HG03439 (cell line): ENCODE data around the gene ACTR3C.

Experiments
- ATAC-seq: cut with Tn5 transposase; IDR thresholded peaks from one replicate; pipeline ENCODE4 v1.9.1; 2021; ENCODE audit warnings: mild to moderate bottlenecking, moderate library complexity; ENCODE audit not compliant: unreplicated experiment

The ACTR3C gene

GRCh38 chr7:150359622-150360362 is 36.4 kb upstream of the ACTR3C start:
- ATAC-seq, result no peak

DNA sequence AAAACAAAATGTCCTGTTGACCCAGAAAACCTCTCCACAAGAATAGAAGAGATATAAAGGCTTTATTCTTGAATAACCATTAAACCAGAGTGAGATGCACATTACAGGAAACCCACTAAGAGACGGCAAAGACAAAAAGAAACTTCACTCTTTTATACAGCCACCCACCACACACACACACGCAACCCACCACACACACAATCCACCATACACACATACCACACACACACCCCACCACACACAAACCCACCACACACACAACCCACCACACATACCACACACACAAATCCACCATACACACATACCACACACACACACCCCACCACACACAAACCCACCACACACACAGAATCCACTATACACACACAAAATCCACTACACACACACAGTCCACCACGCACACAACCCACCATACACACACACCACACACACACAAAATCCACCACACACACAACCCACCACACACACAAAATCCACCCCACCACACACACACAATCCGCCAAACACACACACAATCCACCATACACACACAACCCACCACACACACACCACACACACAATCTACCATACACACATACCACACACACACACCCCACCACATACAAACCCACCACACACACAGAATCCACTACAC is 35.8 kb upstream of the ACTR3C start:
- no peak for ATAC-seq

DNA sequence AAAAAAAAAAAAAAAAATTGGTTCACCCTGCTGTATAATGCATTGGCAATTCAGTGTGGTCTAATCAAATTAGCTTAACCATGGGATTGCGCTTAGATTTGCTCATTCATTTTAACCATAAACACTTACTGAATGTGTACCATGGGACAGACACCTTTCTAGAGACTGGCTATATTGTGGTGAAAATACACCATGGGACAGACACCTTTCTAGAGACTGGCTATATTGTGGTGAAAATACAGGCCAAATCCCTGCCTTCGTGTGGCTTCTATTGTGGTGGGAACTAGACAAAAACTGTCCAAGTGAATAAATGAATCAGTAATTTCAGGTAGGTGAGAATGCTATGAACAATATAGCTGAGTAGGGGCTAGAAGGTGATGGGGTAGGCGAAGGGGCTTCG is 35.1 kb upstream of the ACTR3C start:
- no peak for ATAC-seq

DNA sequence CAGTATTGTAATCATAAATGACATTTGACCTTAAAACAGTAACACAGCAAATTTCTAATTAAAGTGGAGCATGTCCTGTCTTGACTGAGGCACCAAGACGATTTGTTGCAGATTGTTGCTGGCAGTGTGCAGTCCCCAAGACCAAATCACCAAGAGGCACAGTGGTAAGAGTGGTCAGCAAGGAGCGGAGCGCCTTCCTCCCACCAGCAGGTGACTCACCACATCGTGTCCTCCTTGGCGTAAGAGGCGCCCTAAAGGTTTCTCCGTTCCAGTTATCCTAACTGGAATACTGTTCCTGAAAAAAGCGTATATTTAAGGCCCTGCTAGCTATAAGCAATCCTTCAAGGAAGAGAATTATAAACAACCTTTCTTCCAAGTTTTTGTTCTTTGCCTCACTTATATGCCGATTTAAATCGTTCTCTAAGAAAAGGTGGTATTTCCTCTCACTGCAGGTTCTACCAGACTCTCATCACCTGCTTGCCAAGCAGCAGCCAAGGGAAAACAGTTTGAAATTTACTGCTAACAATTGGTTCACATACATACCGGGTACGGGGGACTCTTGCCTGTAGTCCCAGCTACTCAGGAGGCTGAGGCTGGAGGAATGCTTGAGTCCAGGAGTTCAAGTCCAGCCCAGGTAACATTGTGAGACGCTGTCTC is 34.6 kb upstream of the ACTR3C start:
- no peak for ATAC-seq

- no peak for ATAC-seq
Observed at GRCh38 chr7:150357270-150357669, 33.9 kb upstream of the ACTR3C start.

DNA sequence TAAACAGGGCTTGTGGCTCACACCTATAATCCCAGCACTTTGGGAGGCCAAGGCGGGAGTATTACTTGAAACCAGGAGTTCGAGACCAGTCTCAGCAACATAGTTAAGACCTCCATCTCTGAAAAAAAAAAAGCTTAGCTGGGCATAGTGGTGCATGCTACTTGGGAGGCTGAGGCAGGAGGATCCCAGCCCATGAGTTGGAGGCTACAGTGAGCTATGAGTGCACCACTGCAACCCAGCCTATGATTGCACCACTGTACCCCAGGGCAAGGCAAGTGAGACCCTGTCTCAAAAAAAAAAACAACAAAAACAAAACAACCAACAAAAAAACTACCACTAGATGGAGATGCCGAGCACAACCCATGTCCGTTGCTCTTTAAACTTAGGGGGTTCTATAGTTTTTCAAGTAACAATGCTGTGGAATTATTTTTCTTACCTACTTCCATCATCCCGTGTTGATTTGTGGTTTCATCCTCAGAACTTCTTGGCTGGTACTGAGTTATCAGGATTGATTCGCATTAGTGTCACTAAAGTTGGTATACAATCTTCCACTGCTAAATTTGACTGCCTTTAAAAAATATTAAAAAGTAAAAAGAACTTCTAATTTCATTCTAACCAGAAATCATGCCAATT is 33.0 kb upstream of the ACTR3C start:
- ATAC-seq, result no peak

DNA sequence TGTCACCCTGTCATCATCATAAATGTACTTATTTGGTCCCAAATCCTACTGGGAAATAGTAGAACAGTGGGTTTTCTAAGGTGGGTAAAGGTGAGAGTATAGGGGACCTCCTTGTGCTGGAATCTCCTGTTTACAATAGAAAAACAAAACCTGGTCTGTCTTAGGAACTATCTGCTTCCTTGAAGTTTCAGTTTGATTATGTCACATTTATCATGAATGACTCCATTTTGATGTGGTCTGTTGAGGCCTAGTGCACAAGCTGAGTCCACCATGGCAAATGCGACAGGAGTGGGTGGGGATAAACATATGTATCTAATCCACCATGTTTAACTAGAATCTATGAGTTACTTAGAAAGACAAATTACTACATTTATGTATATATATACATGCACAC is 32.3 kb upstream of the ACTR3C start:
- ATAC-seq, result no peak

- ATAC-seq, result no peak
Observed at GRCh38 chr7:150351587-150352194, 28.3 kb upstream of the ACTR3C start.

DNA sequence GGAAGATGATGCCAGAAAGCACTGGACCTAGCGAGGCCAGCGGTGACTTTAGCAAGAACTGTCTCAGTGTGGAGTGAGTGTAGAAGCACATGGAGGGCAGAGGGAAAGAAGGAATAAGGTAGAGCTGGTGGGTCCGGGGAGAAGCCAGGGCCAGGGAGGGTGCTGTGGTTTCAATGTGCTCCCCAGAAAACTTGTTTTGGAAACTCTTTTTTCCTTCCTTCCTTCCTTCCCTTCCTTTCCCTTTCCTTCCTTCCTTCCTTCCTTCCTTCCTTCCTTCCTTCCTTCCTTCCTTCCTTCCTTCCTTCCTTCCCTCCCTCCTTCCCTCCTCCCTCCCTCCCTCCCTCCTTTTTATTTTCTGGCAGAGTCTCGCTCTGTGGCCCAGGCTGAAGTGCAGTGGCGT is 23.6 kb upstream of the ACTR3C start:
- ATAC-seq, result no peak

DNA sequence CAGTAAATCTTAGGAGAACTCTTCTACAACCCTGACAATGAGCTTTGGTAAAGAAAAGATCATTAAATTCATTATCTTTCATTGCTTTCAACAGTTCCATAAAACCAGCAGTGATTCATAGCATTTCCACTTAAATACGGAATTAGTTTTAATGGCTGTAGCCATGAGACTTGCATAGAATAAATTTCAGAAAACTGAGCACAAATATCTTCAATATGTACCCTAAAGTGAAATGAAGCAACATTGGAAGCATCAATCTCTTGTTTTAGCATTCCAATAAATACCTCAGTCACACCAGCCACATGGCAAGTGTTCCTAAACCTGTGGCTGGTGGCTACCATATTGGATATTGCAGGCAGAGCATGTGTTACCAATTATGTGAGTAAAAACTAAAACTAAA is 21.7 kb upstream of the ACTR3C start:
- ATAC-seq, result no peak

GRCh38 chr7:150344299-150344698 is 21.0 kb upstream of the ACTR3C start:
- ATAC-seq, result no peak

- no peak for ATAC-seq
Observed at GRCh38 chr7:150343225-150343624, 19.9 kb upstream of the ACTR3C start.

GRCh38 chr7:150342121-150342408 is 18.7 kb upstream of the ACTR3C start:
- ATAC-seq, result no peak

DNA sequence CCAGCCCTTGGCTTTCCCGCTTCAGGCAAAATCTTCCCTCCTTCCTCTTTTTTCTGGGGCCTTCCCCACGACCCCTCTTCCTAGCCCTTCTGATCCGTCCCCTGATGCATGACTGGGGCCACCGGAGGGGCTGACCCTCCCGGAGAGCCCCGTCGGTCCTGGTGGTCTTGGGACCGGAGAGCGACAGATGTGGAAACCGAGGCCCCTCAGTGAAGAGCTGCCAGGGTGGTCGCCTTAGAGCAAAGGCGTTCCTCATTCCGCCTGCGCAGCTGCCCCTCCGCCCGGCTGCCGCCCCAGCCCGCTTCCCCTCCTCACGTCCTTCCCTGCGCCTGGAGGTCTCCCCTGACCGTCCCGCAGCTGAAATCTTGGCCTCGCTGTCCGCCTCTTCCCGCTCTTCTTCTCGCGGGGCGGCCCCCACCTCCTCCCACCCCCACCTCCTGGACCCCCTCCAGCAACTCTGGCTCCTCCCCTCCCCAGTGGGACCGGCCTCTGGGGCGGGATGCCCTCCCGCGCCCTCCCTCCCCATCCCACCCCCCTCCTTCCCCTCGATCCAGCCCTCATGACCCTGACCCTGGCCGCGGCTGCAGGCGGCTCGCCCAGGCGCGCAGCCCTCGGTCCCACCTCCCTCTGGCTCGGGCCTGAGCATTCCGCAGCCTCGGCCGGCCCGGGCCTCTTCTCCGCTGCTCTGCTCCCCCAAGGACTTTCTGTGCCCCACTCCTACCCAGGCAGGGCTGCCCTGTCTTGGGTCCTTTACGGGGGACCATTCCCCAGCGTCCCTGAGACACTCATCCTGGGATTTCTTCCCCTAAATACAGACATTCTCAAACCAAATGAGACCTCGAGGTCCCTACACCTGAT is 18.1 kb upstream of the ACTR3C start, which contains the start of gene RARRES2:
TSS of gene RARRES2 (minus strand) at position 367 of the 858 bp plus-strand sequence. CDS start 1,020 bp downstream, outside the sequence.
- ATAC-seq, result no peak

GRCh38 chr7:150340875-150341262 is 17.5 kb upstream of the ACTR3C start:
- no peak for ATAC-seq

DNA sequence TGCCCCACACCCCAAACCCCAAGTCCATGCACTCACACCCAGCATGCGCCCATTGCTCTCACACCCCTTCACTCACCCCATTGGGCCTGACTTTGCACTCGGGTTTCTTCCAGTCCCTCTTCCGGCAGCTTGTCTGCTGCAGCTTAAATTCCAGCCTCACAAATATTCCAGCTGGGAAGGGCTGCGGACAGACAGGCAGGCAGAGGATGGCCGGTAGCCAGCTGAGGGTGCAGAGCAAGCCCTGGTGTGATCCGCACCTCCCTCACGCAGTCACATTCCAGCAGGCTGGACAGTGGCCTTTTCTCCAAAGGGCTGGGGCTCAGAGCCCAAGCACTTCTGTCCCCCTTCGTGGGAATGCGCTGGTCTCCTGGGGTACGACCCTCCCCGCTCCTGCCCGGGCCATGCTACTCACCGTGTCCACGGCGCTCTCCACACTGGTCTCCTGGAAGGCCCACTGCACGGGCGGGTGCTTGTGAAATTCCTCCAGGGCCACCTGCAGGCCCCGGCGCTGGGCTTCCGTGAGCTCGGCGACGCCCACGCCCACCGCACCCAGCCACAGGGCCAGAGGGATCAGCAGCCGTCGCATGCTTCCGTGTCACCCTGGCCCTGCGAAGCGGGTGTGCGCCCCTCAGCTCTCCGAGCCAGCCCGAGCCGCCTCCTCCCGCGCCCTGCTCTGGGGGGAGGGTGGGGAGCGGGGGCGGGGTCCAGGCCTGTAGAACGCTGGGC is 16.8 kb upstream of the ACTR3C start:
- ATAC-seq, result no peak

GRCh38 chr7:150339409-150339809 is 16.1 kb upstream of the ACTR3C start:
- no peak for ATAC-seq

DNA sequence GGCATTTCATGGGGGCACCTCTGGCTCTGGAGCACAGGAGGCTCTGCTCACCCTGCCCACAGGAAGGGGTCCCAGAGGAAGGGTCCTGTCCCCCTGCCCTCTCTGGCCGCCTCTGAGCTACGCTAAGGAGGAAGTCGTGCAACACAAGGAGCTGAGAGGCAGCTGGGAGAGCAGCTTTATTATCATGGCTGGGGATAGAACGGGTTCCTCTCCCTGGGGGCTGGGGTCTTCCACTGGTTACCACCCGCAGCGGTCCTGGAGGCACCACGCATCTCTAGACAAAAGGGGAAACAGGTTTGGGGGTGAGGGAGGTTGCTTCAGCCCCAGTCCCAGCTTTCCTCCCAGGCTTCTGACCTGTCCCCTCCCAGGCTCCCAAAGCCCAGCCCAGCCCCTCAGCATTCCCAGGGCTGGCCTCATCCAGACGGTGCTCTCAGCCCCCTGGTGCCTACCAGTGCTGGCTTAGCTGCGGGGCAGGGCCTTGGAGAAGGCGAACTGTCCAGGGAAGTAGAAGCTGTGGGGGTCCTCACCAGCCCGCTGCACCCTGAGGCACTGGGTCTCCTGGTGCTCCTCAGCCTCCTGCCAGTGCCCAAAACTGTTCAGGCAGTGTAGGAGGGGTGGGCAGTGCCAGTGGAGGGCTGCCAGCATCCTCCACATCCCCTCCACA is 15.0 kb upstream of the ACTR3C start:
- no peak for ATAC-seq

- ATAC-seq, result no peak
Observed at GRCh38 chr7:150337659-150338081, 14.3 kb upstream of the ACTR3C start.
